A549 treated with AZD9567 at 1 μM for 4 hours (cell line): ENCODE results near the gene ZFP92. TPM values are rescaled to one million over a fixed set of nuclear protein-coding genes. Genes with fewer than 3 reads are reported as not detected.

Experiments
- total RNA-seq: library from RNA; stranded (reverse); fragments of 200-300 nt; extraction: Qiagen RNA extraction; gene quantifications from 5 replicates; pipeline ENCODE4 v1.2.3, GENCODE V29; 2022; ENCODE audit not compliant: insufficient read depth

Gene ZFP92, protein sequence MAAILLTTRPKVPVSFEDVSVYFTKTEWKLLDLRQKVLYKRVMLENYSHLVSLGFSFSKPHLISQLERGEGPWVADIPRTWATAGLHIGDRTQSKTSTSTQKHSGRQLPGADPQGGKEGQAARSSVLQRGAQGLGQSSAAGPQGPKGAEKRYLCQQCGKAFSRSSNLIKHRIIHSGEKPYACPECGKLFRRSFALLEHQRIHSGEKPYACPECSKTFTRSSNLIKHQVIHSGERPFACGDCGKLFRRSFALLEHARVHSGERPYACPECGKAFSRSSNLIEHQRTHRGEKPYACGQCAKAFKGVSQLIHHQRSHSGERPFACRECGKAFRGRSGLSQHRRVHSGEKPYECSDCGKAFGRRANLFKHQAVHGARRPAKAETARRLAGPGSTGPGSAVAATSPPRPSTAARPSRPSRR
- total RNA-seq = 0.41 to 0.71 TPM (median 0.54 TPM) in 5 replicates

DNA sequence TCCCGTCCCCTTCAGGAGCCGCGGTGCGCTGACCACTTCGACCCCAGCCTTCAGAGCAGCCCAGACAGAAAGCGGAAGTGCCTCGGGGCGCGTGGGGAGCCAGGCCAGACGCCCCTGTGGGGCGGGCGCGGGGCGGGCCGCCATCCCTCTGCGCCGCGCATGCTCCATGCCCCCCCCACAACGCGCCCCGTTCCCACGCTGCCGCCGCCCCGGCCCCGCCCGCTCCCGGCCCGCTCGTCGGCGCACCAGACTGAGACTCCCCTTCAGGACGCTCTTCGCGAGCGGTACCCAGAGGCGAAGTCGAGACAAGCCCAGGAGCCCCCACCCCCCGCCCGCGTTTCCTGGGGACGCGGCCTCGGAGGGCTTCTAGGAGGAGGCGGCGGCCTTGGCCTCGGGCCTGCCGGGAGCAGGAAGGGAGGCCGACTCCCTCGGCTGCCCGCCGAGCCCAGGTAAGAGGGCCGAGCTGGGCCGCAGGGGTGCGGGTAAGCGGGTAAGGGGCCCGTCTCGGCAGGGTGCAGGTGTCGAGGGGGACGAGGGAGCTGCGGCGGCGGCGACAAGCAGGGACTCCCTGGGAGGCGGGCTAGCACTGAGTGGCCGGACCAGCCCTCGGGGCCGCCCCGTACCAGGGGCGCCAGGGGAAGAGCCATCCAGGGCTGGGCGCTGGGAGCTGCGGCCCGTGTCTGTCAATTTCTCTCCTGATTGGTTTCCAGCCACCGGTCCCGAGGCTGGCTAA lies at the start of gene ZFP92:
Gene ZFP92, plus strand, starts transcription at position 218 of the 733 bp plus-strand sequence. CDS start 6,851 bp downstream, outside the sequence.

GRCh38 chrX:153401133-153401764 lies 10.0 kb upstream of the ZFP92 start, which contains the start of gene PNMA6E:
Gene PNMA6E, minus strand, starts transcription at chrX:153401350. Its CDS starts 2,501 bp downstream, at chrX:153398849.

DNA sequence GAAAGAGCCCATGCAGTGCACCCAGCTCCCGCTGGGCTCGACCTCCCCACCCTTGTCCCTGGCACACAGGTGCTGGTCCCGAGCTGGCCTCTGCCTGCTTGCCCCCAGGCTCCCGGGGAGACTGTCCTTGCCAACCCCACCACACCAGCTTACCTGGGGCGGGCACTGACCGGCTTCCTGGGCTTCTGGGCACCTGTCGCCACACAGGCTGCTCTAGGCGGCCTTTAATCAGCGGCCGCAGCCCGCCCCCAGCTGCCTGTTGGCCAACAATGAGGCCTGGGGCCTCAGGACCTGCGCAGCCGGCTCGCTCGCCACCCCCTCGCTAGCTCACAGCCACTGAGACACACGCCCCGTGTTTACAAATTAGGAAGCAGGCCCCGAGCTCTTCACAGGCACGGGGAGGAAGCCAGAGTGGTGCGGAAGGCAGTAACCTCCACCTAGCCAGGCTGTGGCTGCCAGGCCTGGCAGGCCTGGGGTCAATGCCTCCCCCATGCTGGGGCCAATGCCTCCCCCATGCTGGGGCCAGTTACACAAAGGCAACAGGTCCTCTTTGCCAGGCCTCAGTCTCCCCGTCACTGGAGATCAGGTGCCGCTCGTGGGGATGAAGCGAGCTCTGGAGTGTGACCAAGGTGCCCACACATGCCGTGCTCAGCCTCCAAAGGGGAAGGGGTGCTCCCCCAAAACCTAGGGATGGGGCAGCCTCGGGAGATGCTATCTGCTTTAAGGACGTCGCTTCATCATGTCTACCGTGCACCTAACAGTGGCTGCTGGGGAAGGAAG lies 34.8 kb downstream of the ZFP92 start, which contains the start of gene TREX2:
Gene TREX2, minus strand, starts transcription at position 201 of the 780 bp plus-strand sequence. CDS start 626 bp downstream, outside the sequence.

Other genes with a start within 250 kb of the ZFP92 start
- 0.12 to 0.18 TPM (median 0.13 TPM) in 3 of 5 replicates, not detected in the others for gene MAGEA1, start 232.2 kb upstream of the ZFP92 start, total RNA-seq
- gene PNMA6F, start 89.7 kb upstream of the ZFP92 start, total RNA-seq = not detected in 5 replicates
- 5.1 to 8.0 TPM (median 6.3 TPM) in 5 replicates for gene ZNF275, start 77.3 kb upstream of the ZFP92 start, total RNA-seq
- 0.03 to 0.05 TPM in 2 of 5 replicates, not detected in the others for gene PNMA6E, start 10.1 kb upstream of the ZFP92 start, total RNA-seq
- 1.6 to 2.4 TPM (median 1.8 TPM) in 4 of 5 replicates, not detected in the other for gene TREX2, start 34.6 kb downstream of the ZFP92 start, total RNA-seq
- gene HAUS7, start 59.1 kb downstream of the ZFP92 start, total RNA-seq = 36.5 to 61.4 TPM (median 54.7 TPM) in 5 replicates
- gene BGN, start 83.5 kb downstream of the ZFP92 start, total RNA-seq = not detected in 5 replicates
- 0.03 to 0.12 TPM (median 0.08 TPM) in 4 of 5 replicates, not detected in the other for gene ATP2B3, start 106.2 kb downstream of the ZFP92 start, total RNA-seq
- 44.9 to 66.0 TPM (median 62.5 TPM) in 5 replicates for gene CCNQ, start 187.7 kb downstream of the ZFP92 start, total RNA-seq
- 1.2 to 2.2 TPM (median 1.4 TPM) in 5 replicates for gene DUSP9, start 235.7 kb downstream of the ZFP92 start, total RNA-seq